ENCODE results near the gene VAC14. TPM values are rescaled to one million over a fixed set of nuclear protein-coding genes. Genes with fewer than 3 reads are reported as not detected.

VAC14 gene
- total and polyA plus RNA-seq, 2 of the 8 experiments (the other 6 are each of a cell fraction or from before 2014, with no cell fraction given): 56.0 to 108 TPM

- H2BK12ac ChIP-seq (ENCODE audit: low read depth, low read length): no peak overlapping the region
- TF ChIP-seq HDAC2 (IDR thresholded peaks at IDR 0.05; ENCODE audit: borderline replicate concordance in 1 of 2, low read depth in 2 of 2, low read length in 2 of 2) (no peak), ASH2L (IDR thresholded peaks at IDR 0.05; ENCODE audit: low read length) (no peak), BRCA1 (IDR thresholded peaks at IDR 0.05; ENCODE audit: low read depth, low read length) (no peak), BACH1 (IDR thresholded peaks at IDR 0.05; ENCODE audit: low read length) (no peak), HDAC6 (IDR thresholded peaks at IDR 0.05; ENCODE audit: low read depth, low read length) (no peak)
- no peak overlapping the region for H2BK20ac ChIP-seq (ENCODE audit: low read length)
- H3K9ac ChIP-seq (replicated peaks in 1 of 4; ENCODE audit: extremely low read depth in 1 of 4, low read depth in 3 of 4, low read length in 3 of 4): no peak overlapping the region
- FAIRE-seq (no peak), DNase-seq (ENCODE audit: low read depth in 1 of 2, low spot score in 2 of 2) (no peak)
- H2BK120ac ChIP-seq (replicated peaks; ENCODE audit: low read depth, low read length): no peak overlapping the region
- peaks cover 3 to 6% of the 10 kb centered on the region in 2 experiments for H4K20me1 ChIP-seq (replicated peaks in 1 of 2; ENCODE audit: control insufficient read depth in 1 of 2, insufficient read depth in 2 of 2, low read length in 2 of 2)
- no peak overlapping the region for H4K5ac ChIP-seq (ENCODE audit: insufficient read length, low read depth, low read length)
- H3K4me1 ChIP-seq (replicated peaks in 1 of 4; ENCODE audit: control insufficient read depth in 3 of 4, insufficient read depth in 4 of 4, low read length in 3 of 4): no peaks in the 10 kb centered on the region; a peak in 1 of 7 replicates
- no peak overlapping the region for H4K8ac ChIP-seq (ENCODE audit: extremely low read depth, insufficient read depth, low read length)
- H3K23me2 ChIP-seq (ENCODE audit: low read depth, low read length): no peaks in the 10 kb centered on the region
- no peak overlapping the region for H3K14ac ChIP-seq (ENCODE audit: insufficient read length)
- H2AK5ac ChIP-seq (ENCODE audit: low read depth, low read length): no peak overlapping the region
- no peak overlapping the region for H2BK15ac ChIP-seq (ENCODE audit: low read length)
- H2AFZ ChIP-seq (ENCODE audit: low read length): no peak overlapping the region
- H2BK5ac ChIP-seq (ENCODE audit: low read depth, low read length): no peak overlapping the region
- no peak overlapping the region for H4K91ac ChIP-seq (replicated peaks; ENCODE audit: insufficient read length, low read length)
- H3K27ac ChIP-seq (ENCODE audit: low read depth, low read length): no peak overlapping the region
- H3K56ac ChIP-seq (replicated peaks; ENCODE audit: insufficient read length, low read depth, low read length): no peak overlapping the region
- H3K79me2 ChIP-seq (ENCODE audit: control insufficient read depth in 1 of 2, insufficient read depth in 2 of 2, low read length in 2 of 2): no peaks in the 10 kb centered on the region
- 87% methylated on average over 10 of the region's 10 CpGs; no CpG with 5 or more reads in 1 of the 2 experiments for WGBS, 2 experiments (ENCODE audit: extremely low coverage in 1 of 2, insufficient coverage in 1 of 2, insufficient read length in 1 of 2, insufficient replicate concordance in 2 of 2, low coverage in 1 of 2, low lambda C conversion rate in 2 of 2, missing lambda C conversion rate in 1 of 2)
- H3K18ac ChIP-seq (ENCODE audit: extremely low read depth, low read length): no peak overlapping the region
- CTCF ChIA-PET (ENCODE audit: partially characterized antibody): interaction anchor here (0.6 to 3.4 kb wide), 5 partner anchors 9 to 554 kb away, joined by 3 to 22 read pairs (median 4); no protein-coding TSS in a partner anchor
- no peaks in the 10 kb centered on the region for H3K27me3 ChIP-seq (replicated peaks in 1 of 4; ENCODE audit: control insufficient read depth in 3 of 4, extremely low read depth in 1 of 4, insufficient read depth in 3 of 4, low read length in 3 of 4)
- peaks cover 3 to 5% of the 10 kb centered on the region in 2 experiments; a peak in 1 of 4 replicates for H3K9me3 ChIP-seq (ENCODE audit: insufficient read depth in 2 of 2, low read depth in 1 of 2, low read length in 1 of 2)
- H3K4me3 ChIP-seq (ENCODE audit: extremely low read depth in 1 of 4, insufficient read depth in 2 of 4, low read depth in 3 of 4, low read length in 4 of 4): no peak overlapping the region
- POLR2A ChIA-PET (ENCODE audit: partially characterized antibody): interaction anchor here (1.0 to 2.2 kb wide), 2 partner anchors 10 kb away, joined by 3 to 6 read pairs; no protein-coding TSS in a partner anchor
- no peak overlapping the region for H3K4ac ChIP-seq (replicated peaks; ENCODE audit: insufficient read length, low read depth, low read length)
- peaks cover 26 to 55% (median 45%) of the 10 kb centered on the region in 4 experiments for H3K36me3 ChIP-seq (ENCODE audit: control insufficient read depth in 2 of 4, insufficient read depth in 4 of 4, low read length in 3 of 4)
- no peak overlapping the region for H3K4me2 ChIP-seq (ENCODE audit: insufficient read depth in 1 of 2, low read depth in 2 of 2, low read length in 2 of 2)
- H3K79me1 ChIP-seq (ENCODE audit: low read depth, low read length): no peaks in the 10 kb centered on the region
- H3K23ac ChIP-seq (ENCODE audit: insufficient read length): no peak overlapping the region
Observed at GRCh38 chr16:70780546-70780945, 20.4 kb downstream of the VAC14 start.
